Measurements from ENCODE around the gene NTN1.

DNA sequence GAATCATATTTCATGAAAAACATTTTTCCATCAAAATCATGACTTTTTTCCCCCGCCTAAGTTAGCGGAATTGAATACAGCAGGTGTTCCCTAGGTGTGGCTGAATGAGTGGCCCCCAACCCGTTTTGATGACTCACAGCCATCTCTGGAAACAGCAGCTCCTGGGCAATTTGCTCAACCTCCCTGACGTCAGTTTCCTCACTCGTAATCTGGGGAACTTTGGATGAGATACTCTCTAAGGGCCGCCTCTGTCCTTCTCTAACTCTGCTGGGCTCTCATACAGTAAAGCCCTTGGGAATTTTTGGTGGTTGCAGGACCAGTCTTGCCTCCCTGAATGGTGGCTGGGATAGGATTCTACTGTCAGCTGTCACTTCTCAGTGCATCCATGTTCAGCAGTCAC, 11.6 kb upstream of the NTN1 start:
- TF ChIP-seq, protein P1, sequence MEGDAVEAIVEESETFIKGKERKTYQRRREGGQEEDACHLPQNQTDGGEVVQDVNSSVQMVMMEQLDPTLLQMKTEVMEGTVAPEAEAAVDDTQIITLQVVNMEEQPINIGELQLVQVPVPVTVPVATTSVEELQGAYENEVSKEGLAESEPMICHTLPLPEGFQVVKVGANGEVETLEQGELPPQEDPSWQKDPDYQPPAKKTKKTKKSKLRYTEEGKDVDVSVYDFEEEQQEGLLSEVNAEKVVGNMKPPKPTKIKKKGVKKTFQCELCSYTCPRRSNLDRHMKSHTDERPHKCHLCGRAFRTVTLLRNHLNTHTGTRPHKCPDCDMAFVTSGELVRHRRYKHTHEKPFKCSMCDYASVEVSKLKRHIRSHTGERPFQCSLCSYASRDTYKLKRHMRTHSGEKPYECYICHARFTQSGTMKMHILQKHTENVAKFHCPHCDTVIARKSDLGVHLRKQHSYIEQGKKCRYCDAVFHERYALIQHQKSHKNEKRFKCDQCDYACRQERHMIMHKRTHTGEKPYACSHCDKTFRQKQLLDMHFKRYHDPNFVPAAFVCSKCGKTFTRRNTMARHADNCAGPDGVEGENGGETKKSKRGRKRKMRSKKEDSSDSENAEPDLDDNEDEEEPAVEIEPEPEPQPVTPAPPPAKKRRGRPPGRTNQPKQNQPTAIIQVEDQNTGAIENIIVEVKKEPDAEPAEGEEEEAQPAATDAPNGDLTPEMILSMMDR (IDR thresholded peaks at IDR 0.05; ENCODE audit: insufficient read depth, low read length, poor library complexity, severe bottlenecking), result no peak
- TF ChIP-seq EZH2phosphoT487 (conservative IDR thresholded peaks at IDR 0.05; ENCODE audit: low read length), result no peak

All from SU-DHL-6 (cell line).